Hypothalamus (tissue), 51 donors: Measurements from ENCODE around the gene RESF1.
A peak's percentile ranks its signal among the peaks of the same experiment; 100 is the strongest.
"Not testable (repeated sequence)": the region's sequence is repeated elsewhere in the genome, so short reads cannot be mapped to it uniquely, and the experiment has no call there.

ENCODE experiments used
- DNase-seq, 51 donors: peaks; one replicate each; lab custom pipeline; 2025; lab: John Stamatoyannopoulos, UW

Gene RESF1

GRCh38 chr12:31959161-31959700 is at the start of gene RESF1:
TSS of gene RESF1 (plus strand) at chr12:31959415. CDS start at chr12:31980956, 21,541 bp downstream.
- peak; percentile 36 to 91 (median 78) for DNase-seq

GRCh38 chr12:31914927-31915326 is 44.3 kb upstream of the RESF1 start:
- DNase-seq = no peak

GRCh38 chr12:31915446-31915845 is 43.8 kb upstream of the RESF1 start:
- DNase-seq = no peak

- no peak for DNase-seq
Measured at GRCh38 chr12:31922341-31923062, 36.7 kb upstream of the RESF1 start.

- DNase-seq = no peak
Measured at GRCh38 chr12:31923063-31923412, 36.2 kb upstream of the RESF1 start.

GRCh38 chr12:31928246-31929026 is 30.8 kb upstream of the RESF1 start:
- DNase-seq = no peak

- no peak for DNase-seq
Measured at GRCh38 chr12:31929027-31929526, 30.1 kb upstream of the RESF1 start.

- no peak for DNase-seq
Measured at GRCh38 chr12:31931796-31932715, 27.2 kb upstream of the RESF1 start.

GRCh38 chr12:31944299-31944698 is 14.9 kb upstream of the RESF1 start:
- no peak for DNase-seq

GRCh38 chr12:31947971-31948370 is 11.2 kb upstream of the RESF1 start:
- no peak for DNase-seq

GRCh38 chr12:31948697-31949359 is 10.4 kb upstream of the RESF1 start:
- DNase-seq = not testable (repeated sequence)

- no peak for DNase-seq
Measured at GRCh38 chr12:31950088-31950487, 9.1 kb upstream of the RESF1 start.

GRCh38 chr12:31950492-31950891 is 8.7 kb upstream of the RESF1 start:
- no peak for DNase-seq

GRCh38 chr12:31951008-31951407 is 8.2 kb upstream of the RESF1 start:
- DNase-seq = no peak

- no peak for DNase-seq
Measured at GRCh38 chr12:31951939-31952338, 7.3 kb upstream of the RESF1 start.

- no peak for DNase-seq
Measured at GRCh38 chr12:31952418-31952817, 6.8 kb upstream of the RESF1 start.

GRCh38 chr12:31954925-31955858 is 4.0 kb upstream of the RESF1 start:
- no peak for DNase-seq

GRCh38 chr12:31958569-31959160 is 550 bp upstream of the RESF1 start:
- DNase-seq = no peak
